NCI-H2171 (cell line): ENCODE data around the gene GPX5.

Source experiments
- DNase-seq: peaks from one replicate; lab custom pipeline; 2025; lab: John Stamatoyannopoulos, UW

Gene GPX5

GRCh38 chr6:28555136-28555535 lies 29.5 kb downstream of the GPX5 start:
- no peak for DNase-seq

- no peak for DNase-seq
Observed at GRCh38 chr6:28558629-28559028, 32.9 kb downstream of the GPX5 start.

- DNase-seq, result no peak
Observed at GRCh38 chr6:28563430-28564095, 37.9 kb downstream of the GPX5 start.

- DNase-seq, result no peak
Observed at GRCh38 chr6:28565823-28566526, 40.3 kb downstream of the GPX5 start.

- DNase-seq, result no peak
Observed at GRCh38 chr6:28566527-28567252, 41.0 kb downstream of the GPX5 start.

- DNase-seq, result no peak
Observed at GRCh38 chr6:28567506-28567905, 41.8 kb downstream of the GPX5 start.

GRCh38 chr6:28568515-28569108 lies 42.9 kb downstream of the GPX5 start:
- DNase-seq, result no peak

GRCh38 chr6:28569748-28570147 lies 44.1 kb downstream of the GPX5 start:
- no peak for DNase-seq

- no peak for DNase-seq
Observed at GRCh38 chr6:28580475-28580874, 54.8 kb downstream of the GPX5 start.

- no peak for DNase-seq
Observed at GRCh38 chr6:28583463-28583862, 57.8 kb downstream of the GPX5 start.
